ENCODE measurements around the gene B3GNT5. TPM values are rescaled to one million over a fixed set of nuclear protein-coding genes. Genes with fewer than 3 reads are reported as not detected.
A peak's percentile ranks its signal among the peaks of the same experiment; 100 is the strongest.

Gene B3GNT5
- total RNA-seq, 1 experiment from 2014 or later: 42.9 TPM

- no peak overlapping the region for H3K4me3 Mint-ChIP-seq (ENCODE audit: low read depth, unreplicated experiment)
- no peaks in the 10 kb centered on the region for H3K9me3 Mint-ChIP-seq (ENCODE audit: low read depth, unreplicated experiment)
- CTCF ChIA-PET: no interaction called here
These were observed 42.7 kb upstream of the B3GNT5 start for GRCh38 chr3:183210341-183210740.

GRCh38 chr3:183210862-183211341, 42.2 kb upstream of the B3GNT5 start:
- Mint-ChIP-seq H3K9me3 (ENCODE audit: low read depth, unreplicated experiment) (no peaks in the 10 kb centered on the region), H3K27me3 (ENCODE audit: unreplicated experiment) (no peaks in the 10 kb centered on the region), H3K4me1 (ENCODE audit: low read depth, unreplicated experiment) (peaks cover 14% of the 10 kb centered on the region), H3K36me3 (ENCODE audit: insufficient read depth, unreplicated experiment) (no peaks in the 10 kb centered on the region), H3K27ac (ENCODE audit: unreplicated experiment) (peak overlapping the region; percentile 25), H3K4me3 (ENCODE audit: low read depth, unreplicated experiment) (no peak overlapping the region)
- CTCF ChIA-PET: no interaction called here
- peak; percentile 19 for DNase-seq
- no TSS peak for BruUV-seq (replicated peaks)
- intact Hi-C loops (cut with micrococcal nuclease; ENCODE audit: unreplicated experiment): no loop called here
- TF ChIP-seq, protein P1, sequence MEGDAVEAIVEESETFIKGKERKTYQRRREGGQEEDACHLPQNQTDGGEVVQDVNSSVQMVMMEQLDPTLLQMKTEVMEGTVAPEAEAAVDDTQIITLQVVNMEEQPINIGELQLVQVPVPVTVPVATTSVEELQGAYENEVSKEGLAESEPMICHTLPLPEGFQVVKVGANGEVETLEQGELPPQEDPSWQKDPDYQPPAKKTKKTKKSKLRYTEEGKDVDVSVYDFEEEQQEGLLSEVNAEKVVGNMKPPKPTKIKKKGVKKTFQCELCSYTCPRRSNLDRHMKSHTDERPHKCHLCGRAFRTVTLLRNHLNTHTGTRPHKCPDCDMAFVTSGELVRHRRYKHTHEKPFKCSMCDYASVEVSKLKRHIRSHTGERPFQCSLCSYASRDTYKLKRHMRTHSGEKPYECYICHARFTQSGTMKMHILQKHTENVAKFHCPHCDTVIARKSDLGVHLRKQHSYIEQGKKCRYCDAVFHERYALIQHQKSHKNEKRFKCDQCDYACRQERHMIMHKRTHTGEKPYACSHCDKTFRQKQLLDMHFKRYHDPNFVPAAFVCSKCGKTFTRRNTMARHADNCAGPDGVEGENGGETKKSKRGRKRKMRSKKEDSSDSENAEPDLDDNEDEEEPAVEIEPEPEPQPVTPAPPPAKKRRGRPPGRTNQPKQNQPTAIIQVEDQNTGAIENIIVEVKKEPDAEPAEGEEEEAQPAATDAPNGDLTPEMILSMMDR (IDR thresholded peaks at IDR 0.05; ENCODE audit: unreplicated experiment): no peak

More at GRCh38 chr3:183210341-183210740, 42.7 kb upstream of the B3GNT5 start:
- Mint-ChIP-seq H3K27ac (ENCODE audit: unreplicated experiment) (peak overlapping the region; percentile 25), H3K36me3 (ENCODE audit: insufficient read depth, unreplicated experiment) (no peaks in the 10 kb centered on the region), H3K27me3 (ENCODE audit: unreplicated experiment) (no peaks in the 10 kb centered on the region), H3K4me1 (ENCODE audit: low read depth, unreplicated experiment) (peaks cover 14% of the 10 kb centered on the region)
- no TSS peak for BruUV-seq (replicated peaks)
- TF ChIP-seq, protein P1 (IDR thresholded peaks at IDR 0.05; ENCODE audit: unreplicated experiment): no peak
- no peak for DNase-seq
- intact Hi-C loops (cut with micrococcal nuclease; ENCODE audit: unreplicated experiment): no loop called here

DNA sequence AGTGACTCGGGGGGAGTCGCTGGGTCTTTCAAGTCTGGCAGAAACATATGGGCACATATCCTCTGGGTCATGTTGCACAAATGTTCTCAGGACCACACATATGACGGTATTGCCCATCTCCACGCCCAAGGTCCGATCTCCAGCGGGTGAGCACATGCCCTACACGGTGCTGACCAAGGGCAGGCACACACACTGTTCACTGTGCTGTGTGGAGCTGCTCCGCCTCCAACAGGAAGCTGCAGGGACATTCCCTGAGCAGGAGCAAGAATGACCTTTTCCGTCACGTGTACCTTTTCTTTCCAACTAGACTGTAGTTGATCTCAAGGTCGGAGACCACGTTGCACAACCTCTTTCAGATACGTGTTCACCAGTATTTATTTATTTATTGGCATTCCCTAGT, 41.7 kb upstream of the B3GNT5 start:
- Mint-ChIP-seq H3K36me3 (ENCODE audit: insufficient read depth, unreplicated experiment) (no peaks in the 10 kb centered on the region), H3K27ac (ENCODE audit: unreplicated experiment) (peak overlapping the region; percentile 25), H3K4me3 (ENCODE audit: low read depth, unreplicated experiment) (no peak overlapping the region), H3K27me3 (ENCODE audit: unreplicated experiment) (no peaks in the 10 kb centered on the region), H3K4me1 (ENCODE audit: low read depth, unreplicated experiment) (peaks cover 14% of the 10 kb centered on the region), H3K9me3 (ENCODE audit: low read depth, unreplicated experiment) (no peaks in the 10 kb centered on the region)
- DNase-seq: peak; percentile 19
- no TSS peak for BruUV-seq (replicated peaks)
- CTCF ChIA-PET: no interaction called here
- TF ChIP-seq, protein P1 (IDR thresholded peaks at IDR 0.05; ENCODE audit: unreplicated experiment): no peak
- intact Hi-C loops (cut with micrococcal nuclease; ENCODE audit: unreplicated experiment): no loop called here

DNA sequence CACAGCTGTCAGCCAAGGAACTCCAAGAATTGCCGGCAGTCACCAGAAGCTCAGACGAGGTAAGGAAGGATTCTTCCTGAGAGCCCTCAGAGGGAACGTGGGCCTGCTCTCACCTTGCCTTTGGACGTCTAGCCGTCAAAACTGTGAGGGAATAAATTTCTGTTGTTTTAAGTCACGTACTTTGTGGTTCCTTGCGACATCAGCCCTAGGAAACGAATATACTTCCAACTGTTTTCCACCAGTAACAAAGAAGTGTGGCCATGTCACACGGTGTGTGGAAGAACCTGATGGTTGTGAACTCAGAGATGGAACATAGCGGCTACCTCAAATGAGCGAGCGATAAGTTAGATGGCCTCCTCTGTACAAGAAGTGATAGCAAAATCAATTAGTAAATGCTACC, 41.0 kb upstream of the B3GNT5 start:
- Mint-ChIP-seq H3K9me3 (ENCODE audit: low read depth, unreplicated experiment) (no peaks in the 10 kb centered on the region), H3K4me1 (ENCODE audit: low read depth, unreplicated experiment) (peaks cover 14% of the 10 kb centered on the region), H3K27ac (ENCODE audit: unreplicated experiment) (no peak overlapping the region), H3K36me3 (ENCODE audit: insufficient read depth, unreplicated experiment) (no peaks in the 10 kb centered on the region), H3K27me3 (ENCODE audit: unreplicated experiment) (no peaks in the 10 kb centered on the region), H3K4me3 (ENCODE audit: low read depth, unreplicated experiment) (no peak overlapping the region)
- TF ChIP-seq, protein P1 (IDR thresholded peaks at IDR 0.05; ENCODE audit: unreplicated experiment): no peak
- BruUV-seq (replicated peaks): no TSS peak
- intact Hi-C loops (cut with micrococcal nuclease; ENCODE audit: unreplicated experiment): no loop called here
- no peak for DNase-seq
- CTCF ChIA-PET: no interaction called here
